SW 1271 (cell line): ENCODE data around the gene NLRP3.
"Not testable (repeated sequence)": the region's sequence is repeated elsewhere in the genome, so short reads cannot be mapped to it uniquely, and the experiment has no call there.

ENCODE experiments used
- DNase-seq, 2 experiments: peaks; one replicate each; lab custom pipeline; 2025; lab: John Stamatoyannopoulos, UW

NLRP3 gene

DNA sequence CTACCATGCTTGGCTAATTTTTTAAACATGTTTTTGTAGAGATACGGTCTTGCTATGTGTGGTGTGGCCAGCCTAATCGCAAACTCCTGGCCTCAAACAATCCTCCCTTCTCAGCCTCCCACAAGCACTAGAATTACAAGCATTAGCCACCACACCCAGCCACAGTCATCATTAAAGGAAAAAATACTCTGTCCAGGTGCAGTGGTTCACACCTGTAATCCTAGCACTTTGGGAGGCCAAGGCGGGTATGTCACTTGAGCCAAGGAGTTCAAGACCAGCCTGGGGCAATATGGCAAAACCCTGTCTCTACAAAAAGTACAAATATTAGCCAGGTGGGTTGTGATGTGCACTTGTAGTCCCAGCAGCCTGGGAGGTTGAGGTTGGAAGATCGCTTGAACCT is 25.0 kb upstream of the NLRP3 start:
- no peak for DNase-seq

DNA sequence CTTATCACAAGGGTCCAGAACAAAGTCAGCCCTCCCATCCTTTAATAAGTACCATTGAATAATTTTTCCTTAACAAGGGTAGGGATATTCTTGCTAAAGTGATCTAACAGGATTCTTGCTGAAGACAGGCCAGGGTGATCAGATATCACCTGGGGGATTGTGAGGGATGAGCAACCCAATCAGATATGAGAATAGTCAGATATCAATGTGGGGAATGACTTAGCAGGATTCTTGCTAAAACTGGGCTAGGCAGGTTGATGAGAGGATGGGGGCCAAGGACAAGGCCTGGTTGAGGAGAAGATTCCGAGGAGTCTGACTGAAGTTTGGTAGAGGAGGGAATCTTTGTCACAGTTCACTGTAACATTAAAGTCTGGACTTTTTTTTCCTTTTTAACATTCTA is 23.9 kb upstream of the NLRP3 start:
- DNase-seq: no peak

DNA sequence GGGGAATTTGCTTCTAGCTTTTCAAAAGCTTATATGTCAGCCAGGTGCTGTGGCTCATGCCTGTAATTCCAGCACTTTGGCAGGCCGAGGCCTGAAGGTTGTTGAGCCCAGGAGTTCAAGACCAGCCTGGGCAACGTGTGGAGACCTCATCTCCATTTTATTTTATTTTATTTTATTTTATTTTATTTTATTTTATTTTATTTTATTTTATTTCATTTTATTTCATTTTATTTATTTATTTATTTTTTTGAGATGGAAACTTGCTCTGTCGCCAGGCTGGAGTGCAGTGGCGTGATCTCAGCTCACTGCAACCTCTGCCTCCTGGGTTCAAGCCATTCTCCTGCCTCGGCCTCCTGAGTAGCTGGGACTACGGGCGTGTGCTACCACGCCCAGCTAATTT is 20.9 kb upstream of the NLRP3 start:
- DNase-seq: not testable (repeated sequence)

DNA sequence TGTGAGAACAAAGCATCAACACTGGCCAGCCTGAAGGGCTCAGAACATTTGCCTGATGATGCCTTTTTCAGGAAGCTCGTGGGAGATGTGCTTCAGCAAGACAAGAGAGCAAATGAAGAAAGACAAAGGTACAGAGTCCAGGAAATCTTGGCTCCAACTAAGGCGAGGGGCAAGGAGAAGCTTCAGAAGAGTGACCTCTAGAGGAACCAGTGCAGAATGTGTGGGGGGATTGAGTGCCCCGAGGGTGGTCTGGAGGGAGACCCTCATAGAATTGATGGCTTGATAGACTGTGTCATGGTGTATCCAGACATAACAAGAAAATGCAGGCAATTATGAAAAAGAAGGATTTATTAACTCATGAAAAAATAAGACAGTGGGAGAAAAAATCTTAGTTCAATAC is 15.3 kb upstream of the NLRP3 start:
- DNase-seq: no peak

DNA sequence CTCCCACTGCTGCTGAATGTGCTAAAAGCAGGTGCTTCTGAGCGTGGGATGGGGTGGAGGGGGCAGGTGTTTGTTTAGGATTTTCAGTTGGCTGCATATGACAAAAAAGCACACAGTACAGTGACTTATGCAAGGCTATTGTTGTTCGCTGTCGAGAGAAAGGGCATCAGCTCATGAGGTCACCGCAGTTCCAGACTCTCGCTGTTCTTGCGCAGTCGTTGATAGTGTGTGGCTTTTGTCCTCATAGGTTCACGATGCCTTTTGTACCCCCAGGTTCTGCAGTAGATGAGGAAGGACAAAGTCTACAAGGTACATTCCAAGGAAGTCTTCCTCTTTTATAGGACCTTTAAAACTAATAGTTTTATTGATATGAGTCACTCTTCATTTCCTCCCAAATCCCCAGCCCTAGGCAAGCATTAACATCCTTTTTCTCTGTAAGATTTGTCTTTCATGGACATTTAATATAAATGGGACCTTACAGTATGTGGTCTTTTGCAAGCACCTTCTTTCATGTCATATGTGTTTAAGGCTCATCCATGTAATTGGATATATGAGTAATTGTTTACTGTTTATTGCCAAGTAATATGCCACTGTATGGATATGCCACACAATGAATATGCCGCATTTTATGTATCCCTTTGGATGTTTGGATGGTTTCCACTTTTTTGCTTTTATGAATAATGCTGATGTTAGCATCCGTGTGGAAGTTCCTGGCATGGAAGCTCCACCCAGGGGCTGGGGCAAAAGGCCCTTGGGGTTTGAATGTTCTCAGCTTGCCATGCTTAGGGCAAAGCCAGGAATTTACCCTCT is 14.5 kb upstream of the NLRP3 start:
- DNase-seq: no peak

DNA sequence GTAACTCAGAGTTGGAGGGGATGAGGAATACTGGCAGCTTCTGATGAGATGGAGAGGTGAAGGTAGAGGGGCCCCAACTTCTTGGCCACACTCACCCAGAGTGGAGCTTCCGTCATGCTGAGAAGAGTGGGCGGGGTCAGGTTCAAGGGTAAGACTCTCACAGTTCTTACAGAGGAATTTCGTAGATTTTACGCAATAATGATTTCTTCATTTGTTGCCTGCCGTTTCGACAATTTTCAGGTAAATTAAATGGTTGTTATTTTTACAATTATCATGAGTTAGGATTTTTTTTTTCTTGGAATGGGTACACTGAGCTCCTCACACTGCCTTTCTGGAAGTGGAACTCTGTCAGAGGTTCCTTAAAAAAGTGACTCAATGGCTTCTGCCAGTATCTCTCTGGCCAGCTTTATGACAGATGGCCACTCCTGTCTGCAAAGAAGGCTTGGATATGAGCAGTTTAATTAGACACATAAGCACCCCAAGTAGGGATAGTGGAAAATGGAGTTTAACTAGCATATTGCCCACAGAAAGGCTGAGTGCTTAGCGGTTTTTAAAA is 13.8 kb upstream of the NLRP3 start:
- DNase-seq: no peak

DNA sequence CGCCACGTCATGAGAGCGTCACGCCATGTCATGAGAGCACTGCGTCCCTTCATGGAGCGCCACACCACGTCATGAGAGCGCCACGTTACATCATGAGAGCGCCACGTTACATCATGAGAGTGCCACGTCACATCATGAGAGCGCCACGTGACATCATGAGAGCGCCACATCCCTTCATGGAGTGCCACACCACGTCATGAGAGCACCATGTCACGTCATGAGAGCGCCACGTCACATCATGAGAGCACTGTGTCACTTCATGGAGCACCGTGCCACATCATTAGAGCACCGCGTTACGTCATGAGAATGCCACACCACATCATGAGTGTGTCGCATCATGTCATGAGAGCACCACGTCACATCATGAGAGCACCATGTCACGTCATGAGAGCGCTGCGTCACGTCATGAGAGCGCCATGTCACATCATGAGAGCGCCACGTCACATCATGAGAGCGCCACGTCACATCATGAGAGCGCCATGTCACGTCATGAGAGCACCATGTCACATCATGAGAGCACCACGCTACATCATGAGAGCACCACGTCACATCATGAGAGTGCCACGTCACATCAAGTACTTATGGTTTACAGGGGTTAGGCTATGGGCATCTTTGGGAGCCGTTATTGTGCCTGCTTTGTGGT is 9.8 kb upstream of the NLRP3 start:
- no peak for DNase-seq

DNA sequence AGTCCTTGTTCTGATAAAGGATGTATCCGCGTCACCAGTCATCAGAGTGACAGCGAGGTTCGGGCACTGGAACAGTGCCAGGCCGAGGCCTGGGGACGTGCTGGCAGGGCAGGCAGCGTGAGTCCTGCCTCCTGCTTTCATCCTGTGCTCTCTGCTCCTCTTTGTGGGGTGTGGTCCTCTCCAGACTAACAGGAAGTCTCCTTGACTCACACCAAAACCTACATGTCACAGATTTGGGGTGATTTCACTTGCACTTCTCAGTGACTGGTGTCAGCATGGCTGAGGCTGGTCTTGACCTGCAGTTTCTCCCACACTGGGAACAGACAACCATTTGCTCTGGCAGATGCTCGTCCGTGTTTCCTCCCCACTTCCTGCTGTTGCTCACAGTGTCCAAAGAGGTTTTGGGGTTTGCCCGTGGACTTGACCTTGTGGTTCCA is 8.8 kb upstream of the NLRP3 start:
- DNase-seq: no peak

DNA sequence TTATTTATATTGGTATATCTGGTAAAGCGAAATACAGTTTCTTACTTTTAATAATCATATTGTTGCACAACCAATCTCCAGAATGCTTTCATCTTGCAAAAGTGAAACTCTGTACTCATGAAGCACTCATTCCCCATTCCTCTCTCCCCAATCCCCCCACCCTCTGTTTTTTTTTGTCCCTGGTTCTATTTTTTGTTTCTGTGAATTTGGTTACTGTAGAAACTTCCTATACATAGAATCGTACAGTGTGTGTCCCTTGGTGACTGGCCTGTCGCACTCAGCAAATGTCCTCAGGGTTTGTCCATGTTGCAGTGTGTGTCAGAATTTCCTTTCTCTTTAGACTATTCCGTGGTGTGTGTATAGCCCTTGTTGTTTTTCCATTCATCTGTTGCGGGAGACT is 7.9 kb upstream of the NLRP3 start:
- no peak for DNase-seq

DNA sequence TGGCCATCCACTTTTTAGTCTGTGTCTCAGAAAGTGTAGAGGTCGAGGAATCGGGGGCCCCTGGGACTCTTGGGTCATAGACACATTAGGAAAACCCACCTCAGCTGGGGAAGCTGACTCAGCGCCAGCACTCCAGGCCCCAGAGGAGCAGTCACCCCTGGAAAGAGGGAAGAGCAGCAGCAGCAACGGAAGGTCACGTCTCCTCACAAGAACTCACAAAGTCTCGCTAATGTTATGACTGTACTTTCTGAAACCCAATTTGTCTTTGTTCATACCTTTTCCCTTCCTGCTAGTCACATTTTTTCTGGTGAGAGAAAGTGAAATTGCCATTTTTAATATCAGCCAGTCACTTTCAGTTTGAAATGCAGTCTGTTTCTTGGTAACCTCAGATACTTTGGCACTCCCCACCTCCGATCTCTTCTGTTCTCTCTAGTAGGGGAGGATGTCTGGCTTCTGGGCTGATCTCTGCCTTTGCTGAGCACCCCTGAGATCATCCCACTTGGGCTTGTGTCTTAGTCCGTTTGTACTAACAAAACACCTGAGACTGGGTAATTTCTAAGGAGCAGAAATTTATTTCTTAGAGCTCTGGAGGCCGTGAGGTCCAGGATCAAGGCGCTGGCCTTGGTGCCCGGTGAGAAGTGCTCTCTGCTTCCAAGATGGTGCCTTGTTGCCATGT is 6.0 kb upstream of the NLRP3 start:
- no peak for DNase-seq

DNA sequence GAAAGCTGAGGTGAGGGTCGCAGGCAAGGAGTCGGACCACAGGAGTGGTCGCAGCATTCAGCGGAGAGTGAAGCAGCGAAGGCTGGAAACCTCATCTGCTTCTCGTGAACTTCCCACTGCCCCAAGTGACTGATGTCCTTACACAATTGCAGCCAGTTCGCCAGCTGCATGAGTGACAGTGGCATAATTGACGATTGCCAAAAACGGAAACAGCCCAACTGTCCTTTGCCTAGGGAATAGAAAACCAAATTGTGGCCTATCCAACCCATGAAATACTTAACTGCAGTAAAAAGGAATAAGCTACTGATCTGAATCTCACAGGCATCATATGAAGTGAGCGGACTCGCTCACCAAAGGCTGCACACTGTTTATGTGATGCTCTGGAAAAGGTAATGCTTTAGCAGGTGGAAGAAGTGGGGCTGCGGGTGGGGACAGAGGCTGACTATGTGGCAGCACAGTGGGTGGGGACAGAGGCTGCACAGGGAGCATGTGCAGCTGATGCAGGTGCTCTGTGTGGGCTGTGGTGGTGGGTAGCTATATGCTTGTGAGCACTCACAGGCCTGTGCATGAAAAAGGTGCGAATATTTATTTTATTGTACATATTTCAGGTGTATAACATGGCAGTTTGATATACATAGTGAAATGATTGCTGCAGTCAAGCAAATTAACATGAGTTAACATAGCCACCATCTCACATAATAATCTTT is 4.2 kb upstream of the NLRP3 start:
- DNase-seq: no peak

DNA sequence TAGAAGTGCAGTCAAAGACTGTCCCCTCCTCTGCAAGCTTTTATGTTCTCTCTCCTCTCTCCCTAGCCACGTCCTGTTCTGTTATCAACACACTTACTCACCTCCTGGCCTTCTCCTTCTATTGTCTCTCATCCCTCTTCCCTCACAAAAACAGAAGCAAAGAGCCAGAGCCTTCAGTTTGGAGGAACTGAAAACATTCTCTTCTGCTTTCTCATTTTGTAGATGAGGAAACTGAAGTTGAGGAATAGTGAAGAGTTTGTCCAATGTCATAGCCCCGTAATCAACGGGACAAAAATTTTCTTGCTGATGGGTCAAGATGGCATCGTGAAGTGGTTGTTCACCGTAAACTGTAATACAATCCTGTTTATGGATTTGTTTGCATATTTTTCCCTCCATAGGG is 1.9 kb downstream of the NLRP3 start:
- no peak for DNase-seq

DNA sequence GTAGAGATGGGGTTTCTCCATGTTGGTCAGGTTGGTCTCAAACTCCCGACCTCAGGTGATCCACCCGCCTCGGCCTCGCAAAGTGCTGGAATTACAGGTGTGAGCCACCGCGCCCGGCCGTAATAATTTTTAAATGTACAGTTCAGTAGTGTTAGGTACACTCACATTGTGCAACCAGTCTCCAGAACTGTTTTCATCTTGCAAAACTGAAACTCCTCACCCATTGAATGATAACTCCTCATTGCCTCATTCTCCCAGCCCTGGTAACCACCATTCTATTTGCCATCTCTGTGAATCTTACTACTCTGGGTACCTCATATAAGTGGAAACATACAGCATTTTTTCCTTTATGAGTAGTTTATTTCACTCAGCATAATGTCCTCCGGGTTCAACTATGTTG is 3.4 kb downstream of the NLRP3 start:
- DNase-seq: no peak

DNA sequence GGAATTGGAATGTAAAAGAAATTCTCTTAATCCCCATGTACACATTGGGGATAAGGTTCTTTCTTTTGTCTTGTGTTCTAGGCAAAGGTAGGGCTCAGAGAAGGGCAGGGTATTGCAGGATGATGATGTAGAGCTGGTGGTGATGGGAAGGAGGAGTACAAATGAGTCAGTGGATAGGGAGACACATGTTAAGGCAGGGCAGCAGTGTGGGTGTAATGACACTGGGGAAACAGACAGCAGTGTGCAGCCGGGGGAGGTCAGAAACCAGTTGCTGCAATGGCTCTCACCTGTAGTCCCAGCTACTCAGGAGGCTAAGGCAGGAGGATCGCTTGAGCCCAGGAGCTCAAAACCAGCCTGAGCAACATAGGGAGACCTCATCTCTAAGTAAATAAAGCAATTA is 5.1 kb downstream of the NLRP3 start:
- no peak for DNase-seq

DNA sequence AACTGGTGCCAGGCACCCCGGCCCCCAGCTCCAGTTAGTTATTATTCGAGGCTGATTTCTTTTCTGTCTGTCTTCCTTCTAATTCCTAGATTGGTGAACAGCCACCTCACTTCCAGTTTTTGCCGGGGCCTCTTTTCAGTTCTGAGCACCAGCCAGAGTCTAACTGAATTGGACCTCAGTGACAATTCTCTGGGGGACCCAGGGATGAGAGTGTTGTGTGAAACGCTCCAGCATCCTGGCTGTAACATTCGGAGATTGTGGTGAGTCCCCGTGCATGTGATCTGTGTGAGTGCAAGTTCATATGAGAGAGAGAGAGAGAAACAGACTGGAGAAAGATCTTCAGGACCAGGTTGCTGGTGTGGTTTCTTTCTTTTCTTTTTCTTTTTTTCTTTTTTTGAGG is 13.5 kb downstream of the NLRP3 start:
- no peak for DNase-seq

DNA sequence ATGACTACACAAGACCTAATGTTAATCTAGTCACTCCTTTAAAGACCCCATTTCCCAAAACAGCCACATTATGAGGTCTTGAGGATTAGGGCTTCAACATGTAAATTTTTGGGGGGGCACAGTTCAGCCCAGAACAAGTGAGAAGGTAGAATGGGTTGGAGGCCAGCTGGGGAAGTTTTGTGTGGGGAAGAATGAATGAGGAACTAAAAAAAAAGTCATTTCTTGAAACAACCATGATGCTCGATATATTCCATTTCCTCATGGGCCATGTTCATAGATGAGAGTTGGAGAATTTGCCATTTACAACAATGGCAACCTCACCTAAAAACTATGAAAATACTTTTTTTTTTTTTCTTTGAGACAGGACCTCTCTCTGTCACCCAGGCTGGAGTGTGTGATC is 14.5 kb downstream of the NLRP3 start:
- DNase-seq: no peak

DNA sequence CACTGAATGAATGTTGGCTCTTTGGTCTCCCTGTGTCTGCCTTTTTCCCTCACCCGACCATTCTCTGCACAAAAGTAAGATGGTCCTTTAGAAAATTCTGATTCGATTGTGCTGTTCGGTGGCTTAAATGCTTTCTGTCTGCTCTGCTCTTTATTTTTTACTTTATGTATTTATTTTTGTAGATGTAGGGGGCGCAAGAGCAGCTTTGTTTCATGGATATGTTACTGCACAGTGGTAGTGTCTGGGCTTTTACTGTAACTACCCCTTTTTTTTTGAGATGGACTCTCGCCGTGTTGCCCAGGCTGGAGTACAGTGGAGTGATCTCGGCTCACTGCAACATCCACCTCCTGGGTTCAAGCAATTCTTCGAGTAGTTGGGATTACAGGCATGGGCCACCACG is 15.7 kb downstream of the NLRP3 start:
- DNase-seq: no peak

DNA sequence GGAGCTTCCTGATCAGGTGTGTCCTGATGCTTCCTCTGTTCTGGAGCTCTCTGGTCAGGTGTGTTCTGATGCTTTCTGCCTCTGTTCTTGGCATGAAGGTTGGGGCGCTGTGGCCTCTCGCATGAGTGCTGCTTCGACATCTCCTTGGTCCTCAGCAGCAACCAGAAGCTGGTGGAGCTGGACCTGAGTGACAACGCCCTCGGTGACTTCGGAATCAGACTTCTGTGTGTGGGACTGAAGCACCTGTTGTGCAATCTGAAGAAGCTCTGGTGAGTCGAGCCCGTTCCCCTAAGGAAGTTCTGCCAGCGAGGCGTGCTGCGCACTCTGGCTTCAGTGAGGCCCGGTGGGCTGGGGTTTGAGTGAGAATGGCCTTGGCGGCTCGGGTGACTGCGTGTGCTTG is 18.0 kb downstream of the NLRP3 start:
- DNase-seq: no peak

DNA sequence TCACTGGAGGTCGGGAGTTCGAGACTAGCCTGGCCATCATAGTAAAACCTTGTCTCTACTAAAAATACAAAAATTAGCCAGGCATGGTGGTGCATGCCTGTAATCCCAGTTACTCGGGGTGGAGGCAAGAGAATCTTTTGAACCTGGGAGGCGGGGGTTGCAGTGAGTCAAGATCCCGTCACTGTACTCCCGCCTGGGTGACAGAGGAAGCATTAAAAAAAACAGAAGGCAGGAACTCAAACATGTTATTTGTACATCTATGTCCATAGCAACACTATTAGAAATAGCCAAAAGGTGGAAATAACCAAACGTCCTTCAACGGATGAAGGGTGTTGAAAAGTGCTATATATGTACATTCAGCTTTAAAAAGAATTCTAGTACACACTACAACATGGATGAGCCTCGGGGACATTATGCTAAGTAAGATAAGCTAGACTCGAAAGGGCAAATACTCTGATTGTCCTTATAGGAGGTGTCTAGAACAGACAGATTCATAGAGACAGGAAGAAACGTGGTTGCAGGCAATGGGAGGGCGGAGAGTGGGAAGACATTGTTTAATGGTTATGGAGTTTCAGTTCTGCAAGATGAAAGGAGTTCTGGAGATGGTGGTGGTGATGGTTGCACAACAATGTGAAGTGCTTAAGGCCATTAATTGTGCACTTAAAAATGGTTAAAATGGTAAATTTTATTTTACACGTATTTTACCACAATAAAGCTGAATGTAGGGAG is 19.2 kb downstream of the NLRP3 start:
- no peak for DNase-seq

DNA sequence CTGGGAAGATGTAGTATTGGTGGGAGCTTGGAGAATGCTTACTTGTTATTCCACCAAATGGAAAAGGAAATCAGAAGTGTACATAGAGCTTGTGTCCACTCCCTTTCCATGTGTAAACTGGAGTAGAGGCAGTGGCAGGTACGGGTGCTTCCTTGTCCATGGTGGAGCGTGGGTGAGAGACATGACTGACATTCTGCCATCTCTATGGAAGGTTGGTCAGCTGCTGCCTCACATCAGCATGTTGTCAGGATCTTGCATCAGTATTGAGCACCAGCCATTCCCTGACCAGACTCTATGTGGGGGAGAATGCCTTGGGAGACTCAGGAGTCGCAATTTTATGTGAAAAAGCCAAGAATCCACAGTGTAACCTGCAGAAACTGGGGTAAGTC is 19.8 kb downstream of the NLRP3 start:
- no peak for DNase-seq
